Neural cell (in vitro differentiated cells): ENCODE results near the gene MALAT1. TPM values are rescaled to one million over a fixed set of nuclear protein-coding genes. Genes with fewer than 3 reads are reported as not detected.
"Not testable (repeated sequence)": the region's sequence is repeated elsewhere in the genome, so short reads cannot be mapped to it uniquely, and the experiment has no call there.

Experiments used
- H2AFZ ChIP-seq: fragments of 200-600, 300-800 bp; sonication (generic), shearing (Covaris generic); 2 replicates; pipeline ENCODE4 v1.6.0; 2014; ENCODE audit warnings: low read depth, mild to moderate bottlenecking, antibody characterized with exemption, low read length, moderate library complexity
- H3F3A ChIP-seq: fragments of 200-600 bp; shearing (Covaris generic); 2 replicates; pipeline ENCODE4 v1.6.1; 2016; ENCODE audit warnings: mild to moderate bottlenecking, moderate library complexity, mixed read lengths, antibody characterized with exemption, low read length; ENCODE audit not compliant: insufficient read depth, poor library complexity, severe bottlenecking
- H3K27ac ChIP-seq: fragments of 200-600, 300-800 bp; sonication (generic), shearing (Covaris generic); 2 replicates; pipeline ENCODE4 v1.5.1; 2014; ENCODE audit warnings: mild to moderate bottlenecking, low read length, moderate library complexity
- H3K27me3 ChIP-seq: fragments of 300-800, 200-600 bp; sonication (generic), shearing (Covaris generic); 2 replicates; pipeline ENCODE4 v1.6.0; 2014; ENCODE audit warnings: mild to moderate bottlenecking, low read depth, low read length, moderate library complexity; ENCODE audit not compliant: insufficient read depth
- H3K36me3 ChIP-seq: fragments of 300-800, 200-600 bp; sonication (generic), shearing (Covaris generic); 2 replicates; pipeline ENCODE4 v1.5.1; 2014; ENCODE audit warnings: mild to moderate bottlenecking, antibody characterized with exemption, low read length, moderate library complexity; ENCODE audit not compliant: insufficient read depth
- H3K4me2 ChIP-seq: fragments of 300-800, 200-600 bp; sonication (generic), shearing (Covaris generic); 2 replicates; pipeline ENCODE4 v1.6.0; 2014; ENCODE audit warnings: mild to moderate bottlenecking, low read length
- H3K4me3 ChIP-seq: fragments of 300-800, 200-600 bp; sonication (generic), shearing (Covaris generic); 2 replicates; pipeline ENCODE4 v1.5.1; 2014; ENCODE audit warnings: mild to moderate bottlenecking, low read length, moderate library complexity
- H3K79me2 ChIP-seq: fragments of 200-600 bp; shearing (Covaris generic); replicated peaks from 2 replicates; pipeline ENCODE4 v1.6.0; 2014; ENCODE audit warnings: mild to moderate bottlenecking, low read length, moderate library complexity; ENCODE audit not compliant: insufficient read depth
- H3K9ac ChIP-seq: fragments of 300-800, 200-600 bp; sonication (generic), shearing (Covaris generic); 2 replicates; pipeline ENCODE4 v1.6.1; 2016; ENCODE audit warnings: mild to moderate bottlenecking, low read length, mixed read lengths
- H3K9me2 ChIP-seq: fragments of 200-600 bp; shearing (Covaris generic); 2 replicates; pipeline ENCODE4 v1.6.1; 2016; ENCODE audit warnings: mild to moderate bottlenecking, low read length, mixed read lengths; ENCODE audit not compliant: insufficient read depth
- H3K9me3 ChIP-seq: fragments of 200-600, 300-800 bp; sonication (generic), shearing (Covaris generic); 2 replicates; pipeline ENCODE4 v1.6.1; 2016; ENCODE audit warnings: mild to moderate bottlenecking, mixed run types, low read length, moderate library complexity, mixed read lengths
- H4K20me1 ChIP-seq: fragments of 200-600 bp; shearing (Covaris generic); 2 replicates; pipeline ENCODE4 v1.6.1; 2016; ENCODE audit warnings: mild to moderate bottlenecking, mixed run types; ENCODE audit not compliant: insufficient read depth
- CTCF ChIP-seq: fragments of 450-650 bp; IDR thresholded peaks from 2 replicates; pipeline ENCODE4 v1.5.1; 2014; ENCODE audit warnings: antibody characterized with exemption, mild to moderate bottlenecking, moderate library complexity; ENCODE audit not compliant: poor library complexity, severe bottlenecking
- EP300 ChIP-seq: fragments of 450-650 bp; conservative IDR thresholded peaks from 2 replicates; pipeline ENCODE4 v1.6.1; 2014; ENCODE audit warnings: antibody characterized with exemption, mild to moderate bottlenecking, moderate library complexity; ENCODE audit not compliant: poor library complexity, severe bottlenecking
- EZH2 ChIP-seq: fragments of 200-600, 300-800 bp; shearing (Covaris generic), sonication (generic); IDR thresholded peaks from 2 replicates; pipeline ENCODE4 v1.6.1; 2014; ENCODE audit warnings: antibody characterized with exemption, low read length, borderline replicate concordance, mild to moderate bottlenecking; ENCODE audit not compliant: insufficient read depth, poor library complexity, severe bottlenecking
- MXI1 ChIP-seq: fragments of 450-650 bp; conservative IDR thresholded peaks from 2 replicates; pipeline ENCODE4 v1.6.1; 2014; ENCODE audit warnings: antibody characterized with exemption, mild to moderate bottlenecking; ENCODE audit not compliant: poor library complexity, severe bottlenecking
- POLR2AphosphoS5 ChIP-seq: IDR thresholded peaks from 2 replicates; pipeline ENCODE4 v1.6.1; 2012
- RAD21 ChIP-seq: fragments of 450-650 bp; conservative IDR thresholded peaks from 2 replicates; pipeline ENCODE4 v1.6.1; 2014; ENCODE audit warnings: antibody characterized with exemption, mild to moderate bottlenecking, moderate library complexity
- REST ChIP-seq: IDR thresholded peaks from 2 replicates; pipeline ENCODE4 v1.6.1; 2012; ENCODE audit warnings: borderline replicate concordance
- SMC3 ChIP-seq: fragments of 450-650 bp; conservative IDR thresholded peaks from 2 replicates; pipeline ENCODE4 v1.6.1; 2014; ENCODE audit warnings: antibody characterized with exemption, mild to moderate bottlenecking, moderate library complexity; ENCODE audit not compliant: poor library complexity
- TAF1 ChIP-seq: IDR thresholded peaks from 2 replicates; pipeline ENCODE4 v1.6.1; 2012; ENCODE audit warnings: low read depth
- polyA plus RNA-seq: library from polyadenylated mRNA; depleted of rRNA; stranded (reverse); fragments of >200 nt; gene quantifications from 2 replicates; pipeline ENCODE4 v1.2.3, GENCODE V29; 2014

Gene MALAT1
- polyA plus RNA-seq, 1 donor from 2014 or later = 1,383 TPM

- peaks cover 56% of the 10 kb centered on the region for H3K36me3 ChIP-seq
- TF ChIP-seq RAD21 (no peak), EP300 (no peak), REST (peak; percentile 9), MXI1 (no peak), TAF1 (no peak), SMC3 (no peak), CTCF (no peak), EZH2 (no peak), POLR2AphosphoS5 (peak; percentile 60)
- H4K20me1 ChIP-seq = peaks cover 79% of the 10 kb centered on the region
- peak overlapping the region; percentile 100 for H3K27ac ChIP-seq
- peak overlapping the region; percentile 87 for H3K4me2 ChIP-seq
- H3F3A ChIP-seq = peaks cover 22% of the 10 kb centered on the region
- H3K9ac ChIP-seq = peak overlapping the region; percentile 99
- H3K9me3 ChIP-seq = no peaks in the 10 kb centered on the region
- H3K4me3 ChIP-seq = peak overlapping the region; percentile 78
- no peaks in the 10 kb centered on the region for H3K27me3 ChIP-seq
- H3K79me2 ChIP-seq = peaks cover 88% of the 10 kb centered on the region
- H3K9me2 ChIP-seq = no peaks in the 10 kb centered on the region
- H2AFZ ChIP-seq = no peak overlapping the region
Observed at GRCh38 chr11:65506772-65507505, 8.1 kb downstream of the MALAT1 start.

GRCh38 chr11:65512311-65512710 is 13.5 kb downstream of the MALAT1 start:
- not testable (repeated sequence) for H3K27ac ChIP-seq, H3K27me3 ChIP-seq, H3K4me2 ChIP-seq, H3K36me3 ChIP-seq, H2AFZ ChIP-seq, H3K4me3 ChIP-seq, H3F3A ChIP-seq, H3K9ac ChIP-seq, H3K9me3 ChIP-seq, H3K9me2 ChIP-seq
- Histone ChIP-seq H3K79me2 (peaks cover 34% of the 10 kb centered on the region), H4K20me1 (peaks cover 25% of the 10 kb centered on the region)
